Stimulated activated CD8-positive, alpha-beta memory T cell treated with anti-CD3 and anti-CD28 coated beads, Interleukin-7, amount 100 ng/mL, for 1 hour (primary cell): Measurements from ENCODE around the gene SNX17.

Experiments
- DNase-seq, 2 donors: peaks; one replicate each; pipeline ENCODE4 v3.0.0-alpha.2; 2020; ENCODE audit warnings: low read depth in 2 of 2

Gene SNX17

DNA sequence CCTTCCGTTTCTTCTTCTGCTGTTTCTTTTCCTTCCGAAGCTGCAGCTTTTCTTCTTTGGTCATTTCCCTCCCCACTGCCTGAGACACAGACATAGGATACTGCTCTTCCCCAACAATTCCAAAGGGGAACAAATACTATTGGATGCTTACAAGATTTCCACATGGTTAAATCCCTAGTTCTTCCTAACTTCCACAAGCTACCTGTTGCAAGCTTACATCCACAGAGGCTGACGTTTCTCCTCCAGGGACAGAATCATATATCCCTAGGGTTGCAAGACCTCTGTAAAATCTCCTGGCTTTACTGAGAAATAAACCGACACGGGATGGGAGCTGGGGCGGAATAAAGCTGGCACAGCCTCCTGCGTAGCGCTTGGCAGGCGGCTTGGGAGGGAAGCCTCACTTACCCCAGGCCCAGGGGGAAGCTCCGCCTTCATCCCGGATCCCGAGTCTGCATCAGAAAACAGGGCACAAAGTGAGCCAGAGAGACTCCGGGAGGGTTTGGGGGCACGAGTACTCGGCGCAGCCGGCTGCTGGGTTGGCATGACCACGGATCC lies 868 bp upstream of the SNX17 start:
- no peak for DNase-seq

DNA sequence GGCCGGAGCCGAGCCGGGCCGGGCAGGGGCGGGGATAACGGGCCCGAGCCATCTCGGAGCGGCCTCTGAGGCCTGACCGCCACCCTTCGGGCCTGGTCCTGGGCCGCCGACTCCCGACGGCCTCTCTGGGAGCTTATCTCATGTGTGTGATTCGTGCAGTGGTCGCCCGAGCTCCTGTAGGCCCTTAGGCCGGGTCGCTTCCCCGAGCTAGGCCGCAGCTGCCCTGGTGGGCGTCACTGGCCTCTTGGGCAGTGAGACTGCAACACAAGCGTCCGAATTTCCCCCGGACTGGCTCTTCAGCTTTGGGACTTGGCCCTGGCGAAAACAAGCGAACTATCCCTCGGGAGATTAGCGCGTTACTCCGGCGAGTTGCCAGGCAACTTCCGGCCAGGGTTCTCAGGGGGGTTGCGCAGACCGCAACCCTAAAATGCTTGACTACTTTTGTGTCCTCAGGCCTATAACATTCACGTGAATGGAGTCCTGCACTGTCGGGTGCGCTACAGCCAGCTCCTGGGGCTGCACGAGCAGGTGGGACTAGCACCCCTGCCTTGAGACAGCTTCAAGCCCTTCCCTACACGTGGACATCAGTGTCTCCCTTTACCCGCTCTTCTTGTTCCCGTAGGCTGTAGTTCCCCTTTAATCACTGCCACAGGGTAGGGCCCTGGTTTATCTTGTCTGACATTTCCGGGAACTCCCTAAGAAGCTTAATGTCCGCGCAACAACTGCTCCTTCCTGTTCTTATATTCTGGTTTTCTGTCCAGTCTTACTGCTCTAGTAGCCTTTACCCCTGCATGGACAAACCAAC lies 602 bp downstream of the SNX17 start:
- DNase-seq: no peak

DNA sequence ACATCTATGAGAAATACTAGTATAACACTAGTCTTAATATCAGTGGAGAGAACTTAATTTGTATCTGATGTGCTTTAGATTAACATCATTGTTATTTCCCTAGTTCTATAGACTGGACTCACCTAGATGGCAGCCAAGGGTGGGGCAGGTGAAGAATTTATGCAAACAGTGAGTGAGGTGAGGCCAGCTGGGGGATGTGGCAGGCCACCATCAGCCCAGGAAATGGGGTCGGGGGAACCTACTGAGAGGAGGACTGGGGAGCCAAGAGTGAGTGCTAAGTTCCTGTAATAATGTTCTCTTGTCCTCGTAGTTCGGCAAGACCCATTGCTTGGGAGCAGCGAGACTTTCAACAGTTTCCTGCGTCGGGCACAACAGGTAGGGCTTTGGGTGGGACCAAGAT lies 2.5 kb downstream of the SNX17 start:
- no peak for DNase-seq

DNA sequence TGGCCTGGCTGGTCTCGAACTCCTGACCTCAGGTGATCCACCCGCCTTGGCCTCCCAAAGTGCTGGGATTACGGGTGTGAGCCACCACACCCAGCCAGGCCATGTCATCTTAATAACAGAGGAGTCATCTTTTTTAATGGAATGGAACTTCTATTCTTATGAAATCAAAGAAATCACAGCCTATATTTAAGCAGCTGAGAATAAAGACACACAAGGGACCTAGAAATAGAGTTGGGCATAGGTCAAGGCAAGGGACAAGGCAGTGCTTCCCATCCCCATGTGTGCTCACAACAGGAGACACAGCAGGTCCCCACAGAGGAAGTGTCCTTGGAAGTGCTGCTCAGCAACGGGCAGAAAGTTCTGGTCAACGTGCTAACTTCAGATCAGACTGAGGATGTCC lies 3.2 kb downstream of the SNX17 start:
- no peak for DNase-seq

DNA sequence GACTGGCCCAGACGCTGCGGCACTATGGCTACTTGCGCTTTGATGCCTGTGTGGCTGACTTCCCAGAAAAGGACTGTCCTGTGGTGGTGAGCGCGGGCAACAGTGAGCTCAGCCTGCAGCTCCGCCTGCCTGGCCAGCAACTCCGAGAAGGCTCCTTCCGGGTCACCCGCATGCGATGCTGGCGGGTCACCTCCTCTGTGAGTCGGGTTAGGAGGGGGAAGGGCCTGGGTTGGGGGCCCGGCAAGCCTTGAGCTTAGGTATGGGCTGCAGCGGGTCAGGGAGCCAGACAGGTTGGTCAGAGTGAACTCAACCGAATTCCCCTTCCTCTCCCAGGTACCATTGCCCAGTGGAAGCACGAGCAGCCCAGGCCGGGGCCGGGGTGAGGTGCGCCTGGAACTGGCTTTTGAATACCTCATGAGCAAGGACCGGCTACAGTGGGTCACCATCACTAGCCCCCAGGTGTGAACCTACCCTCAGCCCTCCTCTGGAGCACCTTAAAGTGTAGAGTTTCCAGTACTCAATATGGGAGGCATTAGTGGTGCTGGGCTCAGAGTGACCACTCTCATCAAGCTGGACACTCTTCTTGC lies 5.2 kb downstream of the SNX17 start:
- DNase-seq: no peak

DNA sequence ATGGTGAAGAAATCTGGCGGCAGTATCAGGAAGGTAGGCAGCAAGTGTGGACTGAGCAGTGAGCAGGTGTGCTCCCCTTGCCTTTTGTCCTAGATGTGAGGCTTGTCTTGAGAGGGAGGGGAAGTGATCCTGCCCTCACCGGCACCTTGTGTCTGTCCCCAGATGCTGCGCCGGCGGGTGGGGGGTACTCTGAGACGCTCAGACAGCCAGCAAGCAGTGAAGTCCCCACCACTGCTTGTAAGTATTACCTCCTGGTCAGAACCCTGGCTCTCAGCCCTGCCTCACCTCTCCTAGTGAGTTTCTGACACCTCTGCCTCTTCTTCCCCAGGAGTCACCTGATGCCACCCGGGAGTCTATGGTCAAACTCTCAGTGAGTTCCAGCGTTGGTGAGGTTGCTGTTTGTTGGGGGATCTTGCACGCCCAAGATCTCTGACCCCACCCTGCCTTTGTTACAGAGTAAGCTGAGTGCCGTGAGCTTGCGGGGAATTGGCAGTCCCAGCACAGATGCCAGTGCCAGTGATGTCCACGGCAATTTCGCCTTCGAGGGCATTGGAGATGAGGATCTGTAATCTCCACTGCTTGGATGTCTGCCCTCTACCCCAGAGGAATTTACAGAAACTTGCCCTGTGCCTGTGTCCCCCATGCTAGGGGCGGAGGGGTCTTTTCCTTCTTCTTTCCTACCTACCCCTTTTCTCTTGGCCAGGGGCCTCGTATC lies 5.9 kb downstream of the SNX17 start:
- DNase-seq: no peak

DNA sequence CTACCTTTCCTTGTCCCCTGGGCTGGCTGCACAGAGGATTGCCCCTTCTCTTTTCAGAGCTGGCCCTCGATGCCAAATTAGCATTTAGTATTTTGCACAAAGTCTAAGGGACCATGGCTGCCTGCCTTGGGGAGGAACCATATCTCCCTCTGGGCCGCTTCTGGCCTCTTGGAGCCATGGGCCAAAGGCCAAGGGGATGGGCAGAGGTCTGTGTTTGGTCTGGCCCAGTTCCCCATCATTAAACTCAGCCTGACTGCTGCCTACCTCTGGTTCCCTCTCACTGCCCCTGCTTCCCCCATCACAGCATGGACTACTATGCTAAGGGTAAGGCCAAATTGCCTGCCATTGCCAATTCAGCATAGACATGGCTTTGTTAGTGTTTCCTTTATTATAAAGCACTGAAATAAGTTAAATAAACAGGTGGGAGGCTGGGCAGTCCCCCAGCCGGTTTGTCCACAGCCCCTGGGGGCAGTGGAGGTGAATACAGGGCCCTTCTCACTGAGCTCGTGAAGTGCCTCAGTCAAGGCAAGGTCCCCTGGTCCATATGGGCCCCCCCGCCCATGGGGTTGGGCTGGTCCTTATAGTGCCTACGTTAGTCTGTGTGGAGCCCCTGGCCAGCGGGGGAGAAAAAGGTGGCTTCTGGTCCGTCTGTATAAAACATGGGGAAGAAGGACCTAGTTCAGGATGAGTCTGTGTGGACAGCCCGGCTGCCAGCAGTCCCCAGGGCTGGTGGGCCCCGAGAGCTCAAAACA lies 6.6 kb downstream of the SNX17 start:
- no peak for DNase-seq

DNA sequence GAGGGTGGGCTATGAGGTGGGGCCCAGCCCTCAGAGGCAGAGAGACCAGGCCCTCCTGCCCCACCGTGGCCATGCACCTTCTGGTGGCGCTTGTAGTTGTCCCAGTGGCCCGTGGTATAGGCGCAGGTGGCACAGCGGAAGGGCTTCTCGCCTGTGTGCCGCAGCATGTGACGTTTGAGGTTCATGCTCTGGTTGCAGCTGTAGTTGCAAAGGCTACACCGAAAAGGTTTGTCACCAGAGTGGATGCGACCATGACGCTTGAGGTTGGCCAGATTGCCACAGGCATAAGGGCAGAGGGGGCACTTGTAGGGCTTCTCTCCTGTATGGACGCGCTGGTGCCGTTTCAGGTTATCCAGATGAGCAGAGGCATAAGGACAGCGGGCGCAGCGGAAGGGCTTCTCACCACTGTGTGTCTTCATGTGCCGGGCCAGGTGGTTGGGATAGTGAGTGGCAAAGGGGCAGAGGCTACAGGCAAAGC lies 7.2 kb downstream of the SNX17 start:
- DNase-seq: no peak

DNA sequence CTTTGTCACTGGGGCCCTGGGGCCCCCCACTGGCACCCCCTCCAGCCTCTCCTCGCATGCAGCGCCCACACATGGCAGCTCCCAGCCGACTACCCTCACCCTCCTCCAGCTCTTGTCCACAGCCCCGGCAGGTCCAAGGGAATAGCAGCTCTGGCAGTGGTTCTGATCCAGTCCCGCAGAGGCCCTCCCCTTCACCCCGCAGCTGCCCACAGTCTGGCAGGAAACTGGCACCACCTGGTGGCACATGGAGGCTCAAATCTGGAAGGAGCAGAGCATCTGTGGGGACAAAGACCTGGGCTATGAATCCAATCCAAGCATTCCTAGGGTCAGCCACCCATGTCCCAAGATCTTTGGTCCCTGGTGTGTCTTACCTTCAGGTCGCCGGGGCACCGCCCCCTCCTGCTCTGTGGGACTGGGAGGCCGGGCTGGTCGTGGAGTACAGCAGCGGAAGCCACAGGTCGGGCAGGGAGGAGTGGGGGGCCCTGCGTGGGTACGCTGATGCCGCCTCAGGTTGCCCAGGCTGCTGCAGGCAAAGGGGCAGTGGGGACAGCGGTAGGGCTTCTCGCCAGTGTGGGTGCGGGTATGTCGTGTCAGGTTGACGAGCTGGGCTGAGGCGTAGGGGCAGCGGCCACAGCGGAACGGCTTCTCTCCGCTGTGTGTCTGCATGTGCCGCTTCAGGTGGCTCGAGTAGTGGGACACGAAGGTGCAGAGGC lies 7.8 kb downstream of the SNX17 start:
- no peak for DNase-seq

DNA sequence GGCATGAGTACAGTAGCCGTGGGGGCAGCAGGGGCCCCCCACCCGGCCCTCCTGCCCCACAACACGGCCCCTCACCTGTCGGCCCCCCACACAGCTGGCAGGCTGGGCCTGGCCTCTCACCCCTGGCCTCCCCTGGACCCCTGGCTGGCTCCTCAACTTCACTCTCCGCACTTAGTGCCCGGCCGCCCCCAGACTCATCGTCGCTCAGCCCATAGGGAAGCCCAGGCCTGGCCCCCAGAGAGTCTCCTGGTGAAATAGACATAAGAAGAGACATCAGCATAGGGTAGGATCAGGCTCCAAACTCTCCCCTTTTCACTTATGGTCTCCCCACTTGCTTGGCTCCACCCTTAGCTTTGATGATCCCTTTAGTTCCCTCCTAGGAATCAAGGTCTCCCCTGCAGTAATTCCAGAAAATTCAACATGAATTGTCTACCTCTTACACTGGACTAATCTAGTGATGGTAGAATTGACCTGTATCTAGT lies 8.4 kb downstream of the SNX17 start:
- no peak for DNase-seq

DNA sequence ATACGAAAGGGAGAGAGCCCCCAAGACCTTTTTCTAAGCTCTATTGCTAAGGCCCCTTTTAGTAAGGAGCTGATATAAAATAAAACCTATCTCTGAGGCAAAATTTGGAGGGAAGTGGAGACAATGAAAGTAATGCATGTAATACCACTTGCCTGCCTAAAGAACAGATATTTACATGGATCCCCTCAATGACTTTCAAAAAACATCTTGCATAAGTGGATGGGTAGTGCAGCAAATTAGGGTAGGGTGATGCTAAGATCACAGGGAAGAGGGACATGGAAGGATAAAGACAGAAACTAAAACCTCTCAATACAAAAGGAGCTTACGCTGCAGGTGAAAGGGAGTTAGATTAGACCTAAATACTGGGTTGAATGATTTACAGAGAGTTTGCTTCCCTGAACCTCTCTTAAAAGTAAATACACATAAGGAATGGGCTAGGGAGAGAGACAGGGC lies 9.0 kb downstream of the SNX17 start:
- DNase-seq: no peak

DNA sequence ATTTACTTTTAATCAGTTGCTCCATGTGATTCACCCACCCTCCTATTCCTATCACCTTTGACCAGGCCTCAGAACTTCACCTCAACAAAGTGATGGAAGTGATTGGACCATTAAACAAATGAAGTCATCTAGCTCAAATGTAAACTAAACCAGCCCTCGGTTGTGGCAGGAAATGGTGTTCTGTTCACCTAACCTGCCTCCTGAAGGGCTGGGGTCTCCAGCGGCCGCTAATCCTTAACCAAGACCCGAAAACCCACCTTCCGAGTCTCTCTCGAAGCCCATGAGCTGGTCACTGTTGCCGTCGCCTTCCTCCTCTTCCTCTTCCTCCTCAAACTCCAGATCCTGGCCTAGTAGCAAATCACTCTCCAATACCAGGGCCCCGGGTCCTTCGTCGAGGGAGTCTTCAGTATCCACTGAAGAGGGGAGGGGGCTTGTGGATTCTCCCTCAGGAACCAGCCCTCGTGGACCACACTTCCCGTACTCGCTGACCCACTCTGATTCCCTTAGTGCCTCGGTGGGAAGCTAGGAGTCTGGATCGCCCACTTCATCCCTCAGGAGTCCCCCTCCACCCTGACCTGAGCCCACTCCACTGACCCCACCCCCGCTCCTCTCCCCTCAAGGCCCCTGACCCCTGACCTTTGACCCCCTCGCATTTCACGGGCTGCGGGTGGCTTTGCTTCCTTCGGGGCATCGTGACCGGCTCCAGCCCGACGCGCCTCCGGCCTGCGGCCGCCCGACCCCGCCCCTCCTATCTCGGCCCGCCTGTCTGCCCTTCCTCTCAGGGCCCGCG lies 9.6 kb downstream of the SNX17 start:
- DNase-seq: no peak

DNA sequence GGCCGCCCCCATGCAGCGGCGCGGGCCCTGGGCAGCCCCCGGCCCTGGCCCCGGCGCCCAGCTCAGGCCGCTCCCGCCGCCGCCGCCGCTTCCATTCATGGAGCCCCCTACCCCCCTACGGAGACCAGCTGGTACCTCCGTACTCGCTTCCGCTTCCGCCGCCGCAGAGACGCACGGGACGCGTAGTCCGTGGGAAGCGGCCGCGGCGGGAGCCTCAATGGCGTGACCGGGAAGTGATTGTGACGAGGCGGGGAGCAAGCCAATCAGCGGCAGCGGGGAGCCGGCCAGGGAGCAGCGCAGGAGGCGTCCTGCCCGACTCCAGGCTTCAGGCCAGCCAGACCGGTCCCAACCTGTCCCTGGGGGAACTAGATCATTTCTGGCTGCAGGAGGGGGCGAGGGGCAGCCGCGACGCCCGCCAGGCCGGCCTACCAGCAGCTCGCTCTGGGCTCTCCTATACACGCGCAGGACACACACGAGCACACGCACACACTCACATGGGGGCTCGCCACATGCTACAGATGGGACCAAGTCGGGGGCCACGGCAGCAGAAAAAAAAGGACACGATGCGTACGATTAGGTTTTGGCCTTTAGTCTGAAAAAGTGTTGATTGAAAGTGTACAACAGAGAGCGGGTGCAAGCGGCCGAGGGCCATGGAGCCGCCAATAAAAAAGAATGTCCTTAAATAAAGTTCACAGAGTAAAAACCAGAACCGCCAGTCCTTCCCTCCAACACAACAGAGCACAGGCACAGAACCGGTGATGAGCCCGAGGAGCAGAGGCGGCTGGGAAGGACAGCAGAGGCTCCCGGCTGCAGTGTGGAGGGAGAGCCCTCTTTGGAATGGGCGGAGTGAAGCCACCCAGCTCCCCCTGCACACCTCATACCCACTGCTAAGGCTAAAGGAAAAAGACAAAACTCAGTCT lies 10.5 kb downstream of the SNX17 start, which contains the start of gene ZNF513:
ZNF513 (minus strand) TSS at position 109 of the 920 bp plus-strand sequence. CDS start 208 bp downstream, outside the sequence.
- peak; percentile 72 to 74 for DNase-seq

DNA sequence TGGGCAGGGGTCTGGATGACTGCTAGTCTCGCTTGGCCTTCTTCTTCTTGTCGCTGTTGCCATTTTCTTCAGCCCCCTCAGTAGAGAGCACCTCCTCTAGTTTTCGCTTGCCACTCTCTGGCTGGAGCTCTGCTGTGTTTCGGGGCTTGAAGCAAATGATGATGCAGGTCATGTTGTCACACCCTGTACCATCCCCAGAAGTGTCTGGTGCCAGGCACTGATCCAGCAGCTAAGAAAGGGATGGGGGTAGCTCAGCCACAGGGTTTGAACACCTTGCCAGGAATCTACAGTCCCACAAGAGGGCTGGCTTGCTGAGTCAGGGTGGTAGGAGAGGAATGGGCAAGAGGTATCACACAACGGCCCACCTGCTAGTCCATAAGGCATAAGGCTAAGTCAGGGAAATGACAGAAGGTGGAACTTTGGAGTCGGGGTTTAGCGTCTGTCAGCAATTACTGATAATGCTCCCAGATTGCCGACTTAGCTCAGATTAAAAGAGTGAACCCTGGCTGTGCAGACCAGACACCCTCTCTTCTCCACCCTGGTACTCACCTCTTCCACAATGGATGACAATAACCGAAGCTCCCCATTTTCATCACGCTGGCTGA lies 11.3 kb downstream of the SNX17 start:
- no peak for DNase-seq

DNA sequence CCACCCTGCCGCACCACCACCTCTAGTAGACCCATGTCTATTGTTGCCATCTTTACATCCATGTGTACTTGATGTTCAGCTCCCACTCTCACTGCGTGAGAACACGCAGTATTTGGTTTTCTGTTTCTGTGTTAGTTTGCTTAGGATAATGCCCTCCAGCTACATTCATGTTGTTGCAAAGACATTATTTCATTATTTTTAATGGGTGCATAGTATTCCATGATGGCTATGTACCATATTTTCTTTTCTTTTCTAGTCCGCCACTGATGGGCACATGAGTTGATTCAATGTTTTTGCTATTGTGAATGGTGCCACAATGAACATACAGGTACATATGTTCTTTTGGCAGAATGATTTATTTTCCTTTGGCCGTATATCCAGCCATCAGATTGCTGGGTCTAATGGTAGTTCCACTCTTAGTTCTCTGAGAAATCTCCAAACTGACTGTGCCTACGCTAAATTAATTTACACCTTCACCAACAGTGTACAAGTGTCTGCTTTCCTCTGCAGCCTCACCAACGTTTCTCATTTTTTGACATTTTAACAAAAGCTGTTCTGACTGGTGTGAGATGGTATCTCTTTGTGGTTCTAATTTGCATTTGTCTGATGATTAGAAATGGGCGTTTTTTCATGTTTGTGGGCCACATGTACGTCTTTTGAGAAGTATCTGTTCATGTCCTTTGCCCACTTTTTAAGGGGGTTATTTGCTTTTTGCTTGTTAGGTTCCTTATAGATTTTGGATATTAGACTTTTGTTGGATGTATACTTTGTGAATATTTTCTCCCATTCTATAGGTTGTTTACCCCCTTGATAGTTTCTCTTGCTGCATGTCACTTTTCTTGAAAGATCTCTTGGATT lies 20.6 kb downstream of the SNX17 start:
- no peak for DNase-seq

DNA sequence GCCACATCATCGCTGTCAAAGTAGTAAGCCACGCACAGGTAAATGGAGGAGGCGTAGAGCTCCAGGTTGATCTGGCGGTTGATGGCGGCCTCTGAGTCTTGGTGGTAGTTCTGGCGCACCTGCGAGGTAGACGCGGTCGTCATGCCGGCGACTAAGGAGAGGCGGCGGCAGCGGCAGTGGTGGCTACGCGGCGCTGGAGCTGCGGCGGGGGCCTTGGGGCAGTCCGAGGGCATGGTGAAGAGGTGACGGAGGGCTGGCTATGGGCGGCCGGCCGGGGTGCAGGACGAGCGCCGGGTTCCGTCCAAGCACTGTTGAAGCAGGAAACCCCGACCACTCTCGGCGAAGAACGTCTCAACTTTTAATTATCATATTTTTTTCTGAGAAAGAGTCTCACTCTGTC lies 22.8 kb downstream of the SNX17 start:
- no peak for DNase-seq

DNA sequence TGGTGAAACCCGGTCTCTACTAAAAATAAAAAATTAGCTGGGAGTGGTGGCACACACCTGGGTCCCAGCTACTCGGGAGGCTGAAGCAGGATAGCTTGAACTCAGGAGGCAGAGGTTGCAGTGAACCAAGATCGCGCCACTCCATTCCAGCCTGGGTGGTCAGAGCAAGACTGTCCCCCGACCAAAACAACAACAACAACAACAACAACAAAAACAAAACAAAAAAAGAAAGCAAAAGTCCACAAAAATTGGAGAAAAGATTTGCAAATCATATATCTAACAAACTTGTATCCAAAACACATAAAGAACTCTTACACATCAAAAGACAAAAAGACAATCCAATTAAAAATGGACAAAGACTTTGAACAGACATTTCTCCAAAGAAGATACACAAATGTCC lies 28.5 kb downstream of the SNX17 start:
- no peak for DNase-seq
